Measurements from ENCODE around the gene MICU1.
"Not testable (repeated sequence)": the region's sequence is repeated elsewhere in the genome, so short reads cannot be mapped to it uniquely, and the experiment has no call there.

Gene MICU1

DNA sequence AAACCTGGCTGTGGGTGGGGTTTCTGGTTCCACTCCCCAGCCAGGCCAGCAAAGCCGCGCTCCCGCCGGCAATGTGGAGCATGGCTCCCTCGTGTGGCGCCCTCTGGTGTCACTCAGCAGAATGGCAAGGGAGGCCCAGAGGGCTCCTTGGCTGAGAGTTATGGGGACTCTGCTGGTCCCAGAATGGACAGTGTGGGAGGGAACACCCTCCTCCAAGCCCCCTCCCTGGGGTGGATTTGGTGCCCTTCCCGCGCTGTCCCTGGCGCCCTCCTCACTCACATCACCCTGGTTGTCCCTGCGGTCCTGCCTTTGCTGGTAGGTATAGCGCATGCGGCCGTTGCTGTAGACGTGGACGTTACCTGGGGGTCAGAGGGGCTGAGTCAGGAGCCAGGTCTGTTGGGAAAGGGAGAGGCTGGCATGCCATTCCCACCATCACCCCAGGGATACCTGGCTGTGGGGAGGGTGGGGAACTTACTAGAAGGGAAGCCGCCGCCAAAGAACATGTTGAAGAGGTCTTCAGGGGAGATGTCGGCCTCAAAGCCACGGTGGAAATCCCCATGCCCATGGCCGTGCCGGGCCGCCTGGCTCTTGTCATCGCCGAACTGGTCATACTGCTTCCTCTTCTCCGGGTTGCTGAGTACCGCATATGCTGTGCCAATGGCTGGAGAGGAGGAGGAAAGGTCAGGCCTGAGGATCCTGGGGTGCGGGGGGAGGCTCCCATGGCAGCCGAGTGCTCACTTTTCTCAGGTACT lies 285.2 kb downstream of the MICU1 start:
- DNase-seq (ENCODE audit: low read depth) = no peak

DNA sequence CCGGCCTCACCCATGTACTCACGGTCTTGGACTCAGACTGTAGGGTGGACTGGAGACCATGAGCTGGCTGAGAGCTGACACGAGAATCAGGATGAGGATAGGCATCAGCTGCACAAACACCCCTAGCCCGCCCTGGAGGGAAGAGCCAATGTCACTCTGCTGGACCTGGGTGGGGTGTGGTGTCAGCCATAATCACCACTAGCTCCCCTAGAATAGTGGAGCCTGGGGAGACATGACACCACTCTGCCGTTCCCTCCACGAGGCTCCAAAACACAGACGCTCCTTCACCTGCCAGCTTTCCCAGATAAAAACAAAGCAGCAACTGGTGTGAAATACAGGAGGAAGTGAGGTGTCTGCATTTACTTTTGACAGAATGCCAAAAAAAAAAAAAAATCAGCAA lies 287.7 kb downstream of the MICU1 start:
- no peak for DNase-seq (ENCODE audit: low read depth)

DNA sequence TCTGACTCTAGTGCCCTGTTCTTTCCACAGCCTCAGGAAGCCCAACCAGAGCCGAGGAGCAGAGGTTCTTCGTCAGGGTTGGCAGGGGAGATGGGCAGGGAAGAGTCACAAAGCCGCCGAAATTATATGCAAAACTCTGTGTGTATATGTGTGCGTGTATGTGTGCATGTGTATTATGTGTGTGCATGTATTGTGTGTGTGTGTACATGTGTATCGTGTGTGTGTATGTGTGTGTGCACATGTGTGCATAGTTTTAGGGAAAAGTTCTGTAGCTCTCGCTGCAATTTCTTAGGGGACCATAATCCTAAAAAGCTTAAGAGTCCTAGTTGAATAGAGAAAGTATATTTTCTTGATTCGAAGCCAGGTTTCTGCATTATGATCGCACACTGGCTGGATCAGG lies 288.2 kb downstream of the MICU1 start:
- DNase-seq (ENCODE audit: low read depth) = no peak

DNA sequence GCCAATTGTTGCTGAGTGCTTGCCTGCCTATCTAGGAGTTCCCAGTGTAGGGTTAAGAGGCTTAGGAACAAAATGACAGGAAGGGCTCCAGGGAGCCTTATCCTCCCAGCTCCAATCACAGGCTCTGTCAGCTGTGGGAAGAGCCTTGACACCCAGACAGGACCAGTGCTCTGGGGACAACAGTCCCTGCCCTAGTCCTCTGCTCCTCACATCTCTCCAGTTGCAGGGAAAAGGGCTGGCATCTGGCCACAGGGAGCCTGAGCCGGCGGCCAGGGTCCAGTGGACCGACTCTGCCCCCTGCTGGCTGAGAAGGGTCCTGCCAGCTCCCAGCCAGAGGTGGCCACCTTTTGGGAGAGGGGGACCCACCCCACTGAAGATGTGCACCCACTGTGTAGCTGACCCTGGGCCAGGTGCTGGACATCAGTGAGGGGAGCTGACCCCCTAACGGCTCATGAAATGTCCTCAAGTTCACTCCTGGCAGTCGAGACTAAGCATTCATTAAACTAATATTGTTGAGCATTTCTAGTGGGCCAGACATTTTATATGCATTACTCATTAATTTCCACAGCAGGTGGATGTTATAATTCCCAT lies 288.7 kb downstream of the MICU1 start:
- peak; percentile 27 for DNase-seq (ENCODE audit: low read depth)

DNA sequence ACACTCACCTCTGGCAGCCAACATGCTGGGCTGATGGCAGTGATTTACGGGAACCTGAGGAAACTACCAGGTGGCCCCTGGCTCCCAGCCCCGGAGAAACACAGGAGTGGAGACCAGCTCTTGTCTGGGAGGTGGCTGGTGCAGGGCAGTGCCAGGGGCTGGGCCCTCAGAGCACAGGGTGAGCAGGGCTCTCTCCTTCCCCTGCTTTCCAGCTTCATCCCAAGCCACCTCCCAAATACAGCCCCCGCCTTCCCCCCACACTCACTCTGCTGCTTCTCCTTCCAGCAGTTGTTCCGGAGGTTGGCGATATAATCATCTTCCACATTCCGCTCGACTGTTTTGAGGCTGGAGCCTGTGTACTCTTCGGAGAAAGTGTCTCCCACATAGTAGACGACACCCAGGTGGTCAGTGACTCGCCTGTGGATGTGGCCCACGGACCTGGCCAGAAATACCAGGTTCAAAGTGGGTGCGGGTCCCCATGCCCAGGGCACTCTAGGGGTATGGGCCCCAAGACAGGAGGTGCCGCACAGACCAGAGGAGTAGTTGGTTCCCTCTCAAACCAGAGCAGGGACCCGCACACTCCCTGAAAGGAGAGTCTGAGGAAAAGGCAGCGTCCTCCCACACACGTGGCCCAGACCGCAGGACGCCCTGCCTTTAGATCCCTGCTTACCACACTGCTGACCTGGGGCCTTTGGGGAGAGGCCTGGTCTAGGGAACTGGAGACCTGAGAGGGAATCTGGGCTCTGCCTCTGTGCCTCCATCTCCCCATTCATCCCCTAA lies 289.4 kb downstream of the MICU1 start:
- DNase-seq (ENCODE audit: low read depth) = no peak

DNA sequence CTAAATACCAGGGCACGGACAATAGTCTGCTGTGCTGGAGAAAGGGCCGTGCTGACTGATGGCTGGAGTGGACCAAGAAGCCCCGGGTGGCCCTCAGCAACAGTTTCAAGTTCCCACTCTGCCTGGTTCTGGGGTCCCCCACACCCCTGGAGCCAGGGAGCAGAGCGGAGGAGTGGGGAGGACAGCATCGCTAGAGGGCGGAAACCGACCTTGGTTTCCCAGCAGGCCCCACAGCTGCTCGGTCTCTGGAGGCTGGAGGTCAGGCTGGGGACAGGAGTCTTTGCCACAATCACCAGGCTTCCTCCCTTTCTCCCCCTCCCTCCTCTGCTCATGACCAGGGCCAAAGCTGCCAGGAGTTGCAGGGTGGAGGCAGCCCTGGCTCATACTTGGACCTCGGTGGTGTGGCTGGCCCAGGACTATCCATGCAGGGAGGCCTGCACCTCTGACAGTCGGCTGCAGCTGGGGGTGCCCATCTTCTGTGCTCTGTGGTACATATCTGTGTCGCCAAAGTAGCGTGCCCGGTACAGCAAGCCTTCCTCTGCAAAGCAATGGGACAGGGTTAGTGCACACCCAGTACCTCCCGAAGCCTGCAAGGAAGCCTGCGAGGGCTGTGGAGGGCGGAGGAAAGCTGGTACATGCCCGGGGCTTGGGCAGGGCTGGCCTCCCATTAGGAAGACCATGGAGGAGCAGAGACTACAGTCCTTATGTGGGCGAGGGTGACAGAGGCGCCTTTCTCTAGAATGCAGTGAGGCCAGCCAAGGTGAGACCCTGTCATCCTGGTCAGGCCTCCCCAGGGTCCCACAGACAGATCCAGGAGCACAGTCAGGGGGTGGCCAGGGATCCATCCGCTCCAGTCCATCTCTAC lies 290.3 kb downstream of the MICU1 start:
- no peak for DNase-seq (ENCODE audit: low read depth)

DNA sequence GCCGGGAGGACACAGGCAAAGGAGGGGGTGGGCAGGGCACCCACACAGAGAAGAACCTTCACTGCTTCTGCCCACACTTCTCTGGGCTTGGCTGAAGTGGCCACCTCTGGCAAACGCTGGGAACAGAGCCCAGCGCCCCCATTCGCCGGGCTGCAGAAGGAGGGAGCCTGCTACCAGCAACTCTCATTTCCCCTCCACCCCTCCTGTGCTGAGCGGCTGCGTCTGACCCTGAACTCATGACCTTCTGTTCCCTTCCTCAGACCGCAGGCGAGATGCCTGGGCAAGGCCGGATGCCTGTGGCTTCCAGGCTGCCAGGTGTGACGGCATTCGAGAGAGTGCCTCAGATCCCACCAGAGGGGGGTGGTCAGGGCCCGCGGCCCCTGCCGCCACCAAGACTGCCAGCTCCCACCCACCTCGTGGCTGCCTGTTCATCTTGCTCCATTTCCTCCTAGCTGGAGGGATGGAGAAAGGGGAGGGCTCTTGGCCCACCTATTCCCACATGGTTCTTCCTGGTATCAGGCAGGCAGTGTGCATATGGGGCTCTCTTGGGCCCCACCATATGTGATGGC lies 291.0 kb downstream of the MICU1 start:
- DNase-seq (ENCODE audit: low read depth) = no peak

DNA sequence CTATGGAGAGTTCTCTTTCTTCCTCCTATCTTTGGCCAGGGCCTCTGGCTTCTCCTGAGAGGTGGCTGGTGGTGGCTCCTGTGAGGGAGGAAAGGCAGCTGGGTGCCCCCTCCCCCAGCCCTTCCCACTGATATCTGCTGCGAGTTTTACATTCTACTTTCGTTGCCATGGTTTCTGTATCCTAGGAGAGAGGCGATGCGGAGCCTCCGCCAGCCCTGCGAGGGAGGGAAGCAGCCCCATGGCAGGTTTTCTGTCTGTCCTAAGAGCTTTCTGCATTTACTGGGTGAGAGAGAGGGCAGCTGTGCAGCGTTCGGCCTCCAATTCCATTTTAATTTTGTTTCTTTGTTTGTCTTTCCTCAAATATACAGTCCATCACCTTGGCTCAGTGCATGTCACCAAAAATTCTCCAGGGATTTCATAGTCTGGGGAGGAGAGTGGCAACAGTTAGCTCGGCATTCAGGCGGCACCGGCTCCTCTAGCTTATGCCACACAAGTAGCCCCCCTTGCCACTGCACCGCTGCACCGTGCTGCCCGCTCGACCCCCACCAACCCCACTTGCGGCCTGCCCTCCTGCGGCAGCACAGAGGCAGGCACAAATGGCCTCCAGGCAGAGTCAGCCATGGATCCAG lies 291.6 kb downstream of the MICU1 start:
- DNase-seq (ENCODE audit: low read depth) = no peak

DNA sequence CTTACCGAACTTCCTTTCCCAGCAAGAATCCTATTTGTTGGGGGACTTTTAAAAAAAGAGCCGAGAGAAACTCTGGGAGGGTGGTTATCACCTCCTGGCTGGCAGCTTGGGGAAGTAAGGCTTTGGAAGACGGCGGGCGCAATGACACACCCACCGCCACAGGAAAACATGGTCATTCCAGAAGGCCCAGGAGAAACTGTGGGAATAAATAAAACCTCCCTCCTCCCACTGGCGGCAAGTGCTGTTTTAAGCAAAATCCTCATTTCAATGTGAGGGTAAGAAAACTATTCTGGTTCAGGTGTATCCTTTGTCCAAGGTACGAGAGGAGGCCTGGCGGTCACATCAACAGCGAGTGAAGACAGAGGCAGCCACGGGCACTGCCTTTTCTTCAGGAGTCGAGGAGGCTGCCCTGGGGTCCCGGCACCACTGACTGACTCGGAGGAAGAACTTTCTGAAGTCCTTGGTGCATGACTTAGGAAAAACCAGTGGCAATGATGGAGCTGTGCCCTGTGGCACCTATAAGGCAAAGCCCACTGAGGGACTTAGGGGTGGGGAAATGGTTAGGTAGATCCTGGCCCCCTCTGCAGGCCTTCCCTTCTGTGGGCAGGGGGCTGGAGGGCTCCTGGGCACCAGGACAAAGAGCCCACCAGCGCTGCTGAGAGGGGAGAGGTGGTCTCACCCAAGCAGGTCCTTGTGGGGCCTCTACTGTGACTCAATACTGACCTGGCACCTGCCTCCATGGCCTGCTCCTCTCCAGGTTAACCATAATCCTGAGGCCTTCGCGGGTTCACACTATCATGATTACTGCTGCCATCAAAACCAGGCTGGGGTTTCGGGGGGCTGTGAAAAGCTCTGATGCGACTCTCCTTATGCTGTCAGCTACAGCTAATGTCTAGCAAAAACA lies 292.5 kb downstream of the MICU1 start:
- no peak for DNase-seq (ENCODE audit: low read depth)

DNA sequence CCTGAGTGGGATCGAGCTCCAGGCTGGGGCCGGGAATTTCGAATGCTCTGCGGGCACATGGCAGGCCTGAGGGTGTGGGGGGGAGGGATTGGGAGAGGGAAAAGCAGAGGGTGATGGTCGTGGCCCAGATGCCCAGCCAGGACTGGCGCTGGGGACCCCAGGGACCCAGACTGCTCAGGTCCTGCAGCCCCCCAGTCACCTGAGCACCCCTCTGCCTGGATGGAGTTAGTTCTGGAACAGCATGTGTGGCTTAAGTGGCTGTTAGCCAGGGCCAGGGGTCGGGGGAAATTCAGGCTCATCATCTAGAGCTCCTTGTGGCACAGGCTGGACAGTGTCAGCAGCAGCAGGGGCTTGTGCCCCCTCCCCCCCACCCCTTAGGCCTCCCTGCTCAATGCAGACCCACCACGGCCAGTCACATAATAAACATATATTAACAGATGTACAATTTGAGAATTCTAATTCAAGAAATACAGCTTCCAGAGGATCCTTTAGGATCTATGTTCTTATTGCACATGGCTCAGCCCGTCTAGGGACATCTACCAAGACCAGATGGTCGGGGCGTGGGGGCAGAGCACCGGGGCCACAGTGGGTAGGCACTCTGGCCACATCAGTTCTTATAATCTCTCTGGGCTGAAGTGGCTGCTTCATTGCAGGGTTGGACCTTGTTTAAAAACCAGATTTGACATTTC lies 293.3 kb downstream of the MICU1 start:
- DNase-seq (ENCODE audit: low read depth) = no peak

DNA sequence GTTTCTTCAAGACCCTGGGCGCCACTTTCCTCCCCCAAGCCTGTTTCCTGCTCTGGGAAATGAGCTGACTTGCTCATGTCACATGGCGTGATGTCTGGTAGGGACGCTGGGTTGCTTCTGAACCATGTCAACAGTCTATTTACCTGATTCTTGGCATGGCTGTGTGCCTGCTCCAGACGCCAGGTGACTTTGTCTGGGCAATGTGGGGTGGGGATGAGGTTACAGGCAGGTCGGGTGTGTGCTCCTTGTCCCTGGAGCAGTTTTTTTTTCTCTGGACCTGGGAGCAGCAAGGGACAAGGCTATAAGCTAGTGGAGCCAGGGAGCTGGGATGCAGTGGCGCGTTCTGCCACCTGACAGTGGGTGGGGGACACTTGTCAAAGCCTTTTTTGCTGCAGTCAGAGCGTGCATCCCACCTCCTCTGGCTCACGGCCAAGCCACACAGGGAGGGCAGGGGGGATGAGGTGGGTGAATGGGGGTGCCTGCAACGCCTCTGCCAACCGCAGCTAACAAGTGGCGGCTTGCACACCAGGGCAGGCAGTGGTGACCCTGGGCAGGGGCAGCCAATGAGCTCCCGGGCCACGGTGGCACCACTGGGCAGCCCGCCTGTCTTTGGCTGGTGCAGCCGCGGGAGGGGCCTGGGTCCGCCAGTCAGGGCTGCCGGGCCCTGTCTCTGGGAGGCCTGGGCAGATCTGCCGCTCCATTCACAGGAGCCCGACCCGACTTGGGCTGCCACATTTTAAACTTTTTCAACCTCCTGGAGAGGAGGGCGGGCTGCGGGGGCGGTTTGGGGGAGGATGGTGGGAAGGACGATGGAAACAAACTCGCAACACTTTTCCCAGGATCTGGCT lies 294.1 kb downstream of the MICU1 start:
- DNase-seq (ENCODE audit: low read depth) = peak; percentile 19

DNA sequence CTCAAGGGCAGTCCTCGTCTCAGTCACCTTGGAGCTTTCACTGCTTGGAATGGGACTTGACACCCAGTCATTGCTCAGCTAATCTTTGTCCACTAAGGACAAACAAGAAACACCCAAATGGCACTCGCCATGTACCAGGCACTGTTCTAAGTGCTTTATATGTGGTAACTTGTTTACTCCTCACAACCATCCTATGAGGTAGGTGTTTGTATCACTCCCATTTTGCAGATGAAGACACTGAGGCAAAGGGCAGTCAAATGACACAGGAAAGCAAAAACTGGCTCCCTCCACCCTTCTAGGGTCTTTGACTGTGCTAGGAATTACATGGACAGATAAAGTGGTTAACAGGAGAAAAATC lies 295.8 kb downstream of the MICU1 start:
- DNase-seq (ENCODE audit: low read depth) = no peak

DNA sequence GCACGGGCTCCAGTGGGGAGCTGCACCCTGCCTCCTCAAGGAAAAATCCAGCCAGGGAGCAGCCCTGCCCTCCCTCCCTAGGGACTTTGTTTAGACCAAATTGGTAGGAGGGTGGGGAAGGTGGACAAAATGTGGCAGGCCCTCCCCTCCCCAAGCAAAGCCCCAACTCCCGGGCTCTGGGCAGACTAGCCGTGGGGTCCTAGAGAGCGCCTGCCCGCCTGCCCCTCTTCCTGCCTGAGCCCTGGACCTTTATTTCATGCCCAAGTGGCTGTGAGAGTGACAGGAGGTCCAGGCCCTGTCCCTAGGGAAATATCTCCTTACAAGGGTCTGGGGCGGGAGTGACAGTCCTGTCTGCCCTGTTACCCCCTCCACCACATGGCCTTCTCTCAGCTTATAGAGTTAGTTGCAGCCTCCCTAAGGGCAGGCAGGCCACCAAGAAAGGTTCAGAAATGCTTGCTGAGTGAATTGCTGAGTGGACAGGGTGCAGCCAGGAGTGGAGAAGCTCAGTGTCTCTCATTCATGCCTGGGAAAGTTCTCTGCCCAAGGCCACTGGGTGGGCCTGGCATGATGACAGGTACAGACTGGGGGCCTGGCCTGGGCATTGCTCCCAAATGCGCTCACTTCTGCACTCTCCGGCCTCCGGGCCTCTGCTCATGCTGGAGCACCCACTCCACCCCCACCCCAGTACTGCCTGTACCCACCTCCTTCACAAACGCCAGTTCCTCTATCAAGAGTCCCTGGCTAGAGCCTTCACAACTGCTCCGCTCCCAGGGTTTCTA lies 296.4 kb downstream of the MICU1 start:
- DNase-seq (ENCODE audit: low read depth) = no peak

DNA sequence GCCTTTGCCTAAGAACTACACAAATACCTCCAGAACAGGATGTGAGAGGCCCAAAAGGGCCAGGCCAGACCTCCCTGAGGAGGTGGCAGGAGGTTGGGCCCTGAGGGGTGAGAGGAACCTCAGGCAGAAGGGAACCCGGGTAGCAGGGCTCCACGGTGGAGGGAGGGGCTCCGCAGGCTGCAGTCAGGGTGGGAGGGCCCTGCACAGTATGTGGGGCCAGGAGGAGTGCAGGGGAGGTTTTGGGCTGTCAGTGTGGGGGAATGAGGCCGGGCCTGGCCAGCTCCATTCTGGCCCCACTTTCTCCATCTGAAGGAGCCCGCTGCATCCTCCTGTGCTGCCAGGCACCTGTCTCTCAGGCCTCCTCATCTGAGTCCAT lies 297.1 kb downstream of the MICU1 start:
- no peak for DNase-seq (ENCODE audit: low read depth)

DNA sequence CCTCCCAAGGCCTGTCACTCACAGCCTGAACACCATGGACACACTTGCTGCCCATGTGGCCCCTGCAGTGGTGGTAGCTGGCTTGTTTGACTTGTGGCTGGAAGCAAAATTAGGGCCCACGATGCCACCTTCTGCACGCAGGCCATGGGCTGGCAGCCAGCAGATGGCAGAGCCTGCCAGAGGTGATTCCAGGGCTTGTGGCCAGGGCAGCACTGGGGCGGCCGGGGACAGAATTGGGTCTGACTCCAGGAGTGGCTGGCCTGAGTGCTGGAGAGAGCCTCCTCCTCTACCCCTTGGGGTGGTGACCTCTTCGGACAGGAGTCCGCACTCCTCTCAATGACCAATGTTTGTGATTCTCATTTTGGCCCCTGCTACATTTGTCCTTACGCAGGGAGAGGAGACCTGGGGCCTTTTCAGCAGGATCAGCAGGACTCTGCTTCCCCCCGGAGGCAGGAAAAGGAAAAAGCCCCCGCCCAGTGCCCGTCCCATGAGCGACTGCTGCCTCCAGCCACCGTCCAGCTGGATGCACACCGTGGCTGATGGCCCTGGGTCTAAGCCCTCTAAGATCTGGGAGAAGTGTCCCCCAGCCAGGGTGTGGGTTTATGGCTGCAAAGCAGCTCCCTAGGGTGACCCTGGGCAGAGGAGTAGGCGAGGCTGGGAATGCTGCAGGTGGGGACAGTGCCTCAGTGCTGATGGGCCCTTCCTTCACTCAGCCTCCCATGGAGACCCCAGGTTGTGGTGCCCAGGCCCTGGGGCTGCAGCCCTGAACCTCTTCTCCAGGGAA lies 297.6 kb downstream of the MICU1 start:
- DNase-seq (ENCODE audit: low read depth) = no peak

DNA sequence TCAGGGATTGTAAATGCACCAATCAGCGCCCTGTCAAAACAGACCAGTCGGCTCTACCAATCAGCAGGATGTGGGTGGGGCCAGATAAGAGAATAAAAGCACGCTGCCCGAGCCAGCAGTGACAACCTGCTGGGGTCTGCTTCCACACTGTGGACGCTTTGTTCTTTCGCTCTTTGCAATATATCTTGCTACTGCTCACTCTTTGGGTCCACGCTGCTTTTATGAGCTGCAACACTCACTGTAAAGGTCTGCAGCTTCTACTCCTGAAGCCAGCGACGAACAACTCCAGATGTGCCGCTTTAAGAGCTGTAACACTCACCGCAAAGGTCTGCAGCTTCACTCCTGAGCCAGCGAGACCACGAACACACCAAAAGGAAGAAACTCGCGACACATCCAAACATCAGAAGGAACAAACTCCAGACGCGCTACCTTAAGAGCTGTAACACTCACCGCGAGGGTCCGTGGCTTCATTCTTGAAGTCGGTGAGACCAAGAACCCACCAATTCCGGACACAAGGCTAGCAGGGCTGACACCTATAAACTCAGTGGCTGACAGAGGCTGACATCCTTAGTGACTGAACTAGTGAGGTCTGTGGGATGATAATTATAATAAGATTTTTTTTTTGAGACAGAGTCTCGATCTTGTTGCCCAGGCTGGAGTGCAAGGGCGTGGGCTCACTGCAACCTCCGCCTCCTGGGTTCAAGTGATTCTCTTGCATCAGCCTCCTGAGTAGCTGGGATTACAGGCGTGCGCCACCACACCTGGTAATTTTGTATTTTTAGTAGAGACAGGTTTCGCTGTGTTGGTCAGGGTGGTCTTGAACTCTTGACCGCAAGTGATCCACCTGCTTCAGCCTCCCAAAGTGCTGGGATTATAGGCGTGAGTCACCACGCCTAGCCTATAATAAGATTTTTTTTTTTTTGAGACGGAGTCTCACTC lies 298.9 kb downstream of the MICU1 start:
- not testable (repeated sequence) for DNase-seq (ENCODE audit: low read depth)

All from GM04504 (cell line).